CD14-positive monocyte (primary cell): Measurements from ENCODE around the gene TINCR. TPM values are rescaled to one million over a fixed set of nuclear protein-coding genes. Genes with fewer than 3 reads are reported as not detected.
"Not testable (repeated sequence)": the region's sequence is repeated elsewhere in the genome, so short reads cannot be mapped to it uniquely, and the experiment has no call there.

Experiments
- DNase-seq, 3 donors: peaks; one replicate each; pipeline ENCODE4 v3.0.0-alpha.2; 2011 to 2022
- H2AFZ ChIP-seq: 2 replicates; pipeline ENCODE4 v1.6.0; 2012; ENCODE audit warnings: mild to moderate bottlenecking, low read depth, low read length, inconsistent platforms; ENCODE audit not compliant: insufficient read depth, poor library complexity, severe bottlenecking
- H3K27ac ChIP-seq, 2 donors: 1 replicate in 1 of 2; 2 replicates in 1 of 2; pipeline ENCODE4 v1.5.1; 2012 to 2013; ENCODE audit warnings: low read length in 2 of 2, control low read depth in 1 of 2, inconsistent platforms in 1 of 2, low read depth in 1 of 2, mild to moderate bottlenecking in 1 of 2
- H3K27me3 ChIP-seq, 2 donors: one replicate each; pipeline versions ENCODE4 v1.6.0 to v1.6.1; 2011 to 2013; ENCODE audit warnings: low read length in 2 of 2; ENCODE audit not compliant: control insufficient read depth in 2 of 2, insufficient read depth in 2 of 2
- H3K36me3 ChIP-seq, 2 donors: replicated peaks in 1 of 2; 1 replicate in 1 of 2; 2 replicates in 1 of 2; pipeline versions ENCODE4 v1.5.1 to v1.6.1; 2012 to 2013; ENCODE audit warnings: low read length in 2 of 2, control low read depth in 1 of 2, inconsistent platforms in 1 of 2, mild to moderate bottlenecking in 1 of 2; ENCODE audit not compliant: insufficient read depth in 2 of 2, control insufficient read depth in 1 of 2
- H3K4me1 ChIP-seq, 2 donors: 1 replicate in 1 of 2; 2 replicates in 1 of 2; pipeline versions ENCODE4 v1.5.1 to v1.6.1; 2012 to 2013; ENCODE audit warnings: low read length in 2 of 2, control low read depth in 1 of 2, inconsistent platforms in 1 of 2, mild to moderate bottlenecking in 1 of 2, moderate library complexity in 1 of 2; ENCODE audit not compliant: insufficient read depth in 2 of 2, control insufficient read depth in 1 of 2
- H3K4me2 ChIP-seq: replicated peaks from 2 replicates; pipeline ENCODE3; 2012; ENCODE audit warnings: low read length, moderate library complexity, mild to moderate bottlenecking; ENCODE audit not compliant: poor library complexity, severe bottlenecking; ENCODE audit errors: extremely low read depth
- H3K4me3 ChIP-seq, 3 experiments: fragments of 200-600 bp in 1 of 3; sonication (generic) in 1 of 3; replicated peaks in 1 of 3; 1 replicate in 2 of 3; 2 replicates in 1 of 3; pipeline ENCODE4 v1.5.1; 2011 to 2013; ENCODE audit warnings: low read length in 3 of 3, mild to moderate bottlenecking in 3 of 3, control low read depth in 2 of 3, low read depth in 2 of 3, inconsistent platforms in 1 of 3, moderate library complexity in 1 of 3
- H3K79me2 ChIP-seq: 2 replicates; pipeline ENCODE4 v1.6.0; 2012; ENCODE audit warnings: mild to moderate bottlenecking, control low read depth, inconsistent platforms, low read length, moderate library complexity; ENCODE audit not compliant: insufficient read depth
- H3K9ac ChIP-seq: 2 replicates; pipeline ENCODE4 v1.6.0; 2017; ENCODE audit warnings: low read length, mild to moderate bottlenecking; ENCODE audit not compliant: insufficient read depth, poor library complexity, severe bottlenecking
- H3K9me3 ChIP-seq, 2 donors: replicated peaks in 1 of 2; 1 replicate in 1 of 2; 2 replicates in 1 of 2; pipeline versions ENCODE4 v1.5.1 to v1.6.1; 2012 to 2013; ENCODE audit warnings: low read length in 2 of 2, control low read depth in 1 of 2; ENCODE audit not compliant: control insufficient read depth in 1 of 2, insufficient read depth in 1 of 2
- H4K20me1 ChIP-seq: 2 replicates; pipeline ENCODE4 v1.6.0; 2012; ENCODE audit warnings: mild to moderate bottlenecking, low read length, control low read depth, moderate library complexity; ENCODE audit not compliant: insufficient read depth
- H3K27ac Mint-ChIP-seq, 7 donors: one replicate each; pipeline ENCODE4 v1.8.0; 2020; ENCODE audit warnings: mild to moderate bottlenecking in 7 of 7, mixed read lengths in 7 of 7, moderate library complexity in 6 of 7, inconsistent platforms in 2 of 7
- H3K27me3 Mint-ChIP-seq, 3 donors: one replicate each; pipeline ENCODE4 v1.8.0; 2021 to 2022; ENCODE audit warnings: low read depth in 3 of 3, mild to moderate bottlenecking in 3 of 3, mixed read lengths in 3 of 3, moderate library complexity in 3 of 3, inconsistent platforms in 1 of 3
- H3K36me3 Mint-ChIP-seq, 2 donors: one replicate each; pipeline ENCODE4 v1.8.0; 2020; ENCODE audit warnings: mixed read lengths in 2 of 2, inconsistent platforms in 1 of 2, mild to moderate bottlenecking in 1 of 2
- H3K4me1 Mint-ChIP-seq: one replicate; pipeline ENCODE4 v1.8.0; 2020; ENCODE audit warnings: mild to moderate bottlenecking, mixed read lengths
- H3K4me3 Mint-ChIP-seq, 2 donors: one replicate each; pipeline ENCODE4 v1.8.0; 2020; ENCODE audit warnings: mild to moderate bottlenecking in 2 of 2, mixed read lengths in 2 of 2, moderate library complexity in 1 of 2
- H3K9me3 Mint-ChIP-seq, 7 donors: one replicate each; pipeline ENCODE4 v1.8.0; 2020 to 2022; ENCODE audit warnings: mixed read lengths in 7 of 7, mild to moderate bottlenecking in 6 of 7, moderate library complexity in 6 of 7, inconsistent platforms in 2 of 7
- WGBS: methylation state at CpG from one replicate; pipeline ENCODE4 v1.1.5; 2013; ENCODE audit warnings: missing lambda C conversion rate; ENCODE audit not compliant: insufficient coverage; 5-methylcytosine and 5-hydroxymethylcytosine counted together
- intact Hi-C, 2 donors: fragments of 100-400 bp; cut with micrococcal nuclease; formaldehyde crosslinking; loops; one replicate each; pipeline versions ENCODE4 v1.15.0 to v1.15.1; 2023
- polyA plus RNA-seq, 3 donors: library from polyadenylated mRNA; depleted of rRNA in 1 of 3; unstranded in 2 of 3; stranded (reverse) in 1 of 3; fragments of 300-500 nt in 2 of 3; fragments of >200 nt in 1 of 3; fragmentation: Illumina TruSeq in 2 of 3; gene quantifications; 1 replicate in 2 of 3; 2 replicates in 1 of 3; pipeline ENCODE4 v1.2.3, GENCODE V29; 2012 to 2021
- TF ChIP-seq, protein P1 (sequence below): fragments of 200-600 bp; IDR thresholded peaks from one replicate; pipeline ENCODE4 v1.8.0; 2022; ENCODE audit warnings: antibody characterized with exemption, mild to moderate bottlenecking

The TINCR gene
- polyA plus RNA-seq, 3 donors, result 0.11 TPM; not detected in 2

DNA sequence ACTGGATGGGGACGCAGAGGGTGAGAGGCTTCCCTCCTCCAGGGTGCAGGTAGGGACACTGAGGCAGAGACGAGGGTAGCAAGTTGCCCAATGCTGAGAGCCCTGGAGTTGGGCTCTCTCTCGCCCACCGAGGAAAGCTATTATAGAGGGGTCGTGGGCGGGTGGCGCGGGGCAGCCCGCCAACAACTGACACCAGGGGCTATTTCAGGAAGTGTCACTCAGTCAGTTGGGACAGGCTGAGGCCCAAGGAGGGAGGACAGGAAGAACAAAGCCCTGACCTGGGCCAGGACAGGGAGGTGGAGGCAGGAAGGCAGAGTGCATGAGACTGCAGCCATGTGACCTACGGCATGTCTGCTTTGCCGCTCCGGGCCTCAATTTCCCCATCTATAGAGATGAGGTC, 29.9 kb downstream of the TINCR start:
- no peak overlapping the region for H3K27ac Mint-ChIP-seq
- no peaks in the 10 kb centered on the region for H3K4me1 Mint-ChIP-seq
- H3K4me2 ChIP-seq, result no peak overlapping the region

DNA sequence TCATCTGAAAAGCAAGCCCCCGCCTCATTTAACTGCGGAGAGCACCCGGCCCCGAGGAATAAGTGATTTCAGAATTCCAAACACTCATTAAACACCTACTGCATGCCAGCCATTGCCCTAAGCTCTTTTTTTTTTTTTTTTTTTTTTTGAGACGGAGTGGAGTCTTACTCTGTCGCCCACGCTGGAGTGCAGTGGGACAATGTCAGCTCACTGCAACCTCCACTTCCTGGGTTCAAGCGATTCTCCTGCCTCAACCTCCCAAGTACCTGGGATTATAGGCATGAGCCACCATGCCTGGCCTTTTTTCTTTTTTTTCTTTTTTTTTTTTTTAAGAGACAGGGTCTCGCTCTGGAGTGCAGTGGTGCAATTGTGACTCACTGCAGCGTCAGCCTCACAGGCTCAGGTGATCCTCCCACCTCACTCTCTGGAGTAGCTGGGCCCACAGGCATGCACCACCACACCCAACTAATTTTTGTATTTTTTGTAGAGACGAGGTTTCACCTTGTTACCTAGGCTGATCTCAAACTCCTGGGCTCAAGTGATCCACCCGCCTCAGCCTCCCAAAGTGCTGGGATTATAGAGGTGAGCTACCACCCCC, 30.7 kb downstream of the TINCR start:
- 60% methylated on average over 1 of the region's 12 CpGs for WGBS
- H3K36me3 ChIP-seq, intact Hi-C loops, H2AFZ ChIP-seq, H3K36me3 Mint-ChIP-seq, H3K4me1 Mint-ChIP-seq, H3K4me3 ChIP-seq, H4K20me1 ChIP-seq, H3K27ac ChIP-seq, H3K4me1 ChIP-seq, DNase-seq, H3K4me2 ChIP-seq, H3K79me2 ChIP-seq, H3K9ac ChIP-seq, H3K27ac Mint-ChIP-seq: not testable (repeated sequence)
- Mint-ChIP-seq H3K9me3 (peaks cover 20 to 38% (median 36%) of the 10 kb centered on the region in 7 donors), H3K27me3 (peaks cover 20 to 28% (median 25%) of the 10 kb centered on the region in 3 donors), H3K4me3 (peak overlapping the region in 1 of 2 donors; percentile 35)
- Histone ChIP-seq H3K27me3 (peaks cover 4 to 13% of the 10 kb centered on the region in 2 donors), H3K9me3 (peaks cover 23 to 38% of the 10 kb centered on the region in 2 donors)

More for the DNA sequence above, 29.9 kb downstream of the TINCR start:
- Mint-ChIP-seq H3K36me3 (no peaks in the 10 kb centered on the region), H3K4me3 (peak overlapping the region in 1 of 2 donors; percentile 42), H3K27me3 (peaks cover 20 to 31% (median 28%) of the 10 kb centered on the region in 3 donors), H3K9me3 (peaks cover 20 to 37% (median 33%) of the 10 kb centered on the region in 7 donors)
- Histone ChIP-seq H4K20me1 (no peaks in the 10 kb centered on the region), H3K27ac (no peak overlapping the region), H3K9ac (no peak overlapping the region), H3K36me3 (no peaks in the 10 kb centered on the region), H3K4me1 (no peaks in the 10 kb centered on the region), H3K9me3 (peaks cover 23 to 36% of the 10 kb centered on the region in 2 donors), H3K27me3 (peaks cover 4 to 13% of the 10 kb centered on the region in 2 donors), H2AFZ (no peak overlapping the region), H3K79me2 (no peaks in the 10 kb centered on the region), H3K4me3 (no peak overlapping the region)
- no peak for DNase-seq
- WGBS, result 70% methylated on average over 12 of the region's 12 CpGs
- TF ChIP-seq, protein P1, sequence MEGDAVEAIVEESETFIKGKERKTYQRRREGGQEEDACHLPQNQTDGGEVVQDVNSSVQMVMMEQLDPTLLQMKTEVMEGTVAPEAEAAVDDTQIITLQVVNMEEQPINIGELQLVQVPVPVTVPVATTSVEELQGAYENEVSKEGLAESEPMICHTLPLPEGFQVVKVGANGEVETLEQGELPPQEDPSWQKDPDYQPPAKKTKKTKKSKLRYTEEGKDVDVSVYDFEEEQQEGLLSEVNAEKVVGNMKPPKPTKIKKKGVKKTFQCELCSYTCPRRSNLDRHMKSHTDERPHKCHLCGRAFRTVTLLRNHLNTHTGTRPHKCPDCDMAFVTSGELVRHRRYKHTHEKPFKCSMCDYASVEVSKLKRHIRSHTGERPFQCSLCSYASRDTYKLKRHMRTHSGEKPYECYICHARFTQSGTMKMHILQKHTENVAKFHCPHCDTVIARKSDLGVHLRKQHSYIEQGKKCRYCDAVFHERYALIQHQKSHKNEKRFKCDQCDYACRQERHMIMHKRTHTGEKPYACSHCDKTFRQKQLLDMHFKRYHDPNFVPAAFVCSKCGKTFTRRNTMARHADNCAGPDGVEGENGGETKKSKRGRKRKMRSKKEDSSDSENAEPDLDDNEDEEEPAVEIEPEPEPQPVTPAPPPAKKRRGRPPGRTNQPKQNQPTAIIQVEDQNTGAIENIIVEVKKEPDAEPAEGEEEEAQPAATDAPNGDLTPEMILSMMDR, result no peak
- intact Hi-C loops, result no loop called here
